Immature natural killer cell (primary cell): Measurements from ENCODE around the gene MUC4. TPM values are rescaled to one million over a fixed set of nuclear protein-coding genes. Genes with fewer than 3 reads are reported as not detected.
A peak's percentile ranks its signal among the peaks of the same experiment; 100 is the strongest.

Experiments used
- DNase-seq, 3 donors: peaks; one replicate each; pipeline ENCODE4 v3.0.0; 2022; ENCODE audit warnings: mixed read lengths in 1 of 3
- H3K27ac Mint-ChIP-seq, 6 donors: one replicate each; pipeline ENCODE4 v1.8.0; 2020; ENCODE audit warnings: mixed read lengths in 6 of 6, mild to moderate bottlenecking in 5 of 6, inconsistent platforms in 4 of 6, moderate library complexity in 3 of 6
- H3K27me3 Mint-ChIP-seq, 3 donors: one replicate each; pipeline ENCODE4 v1.8.0; 2020 to 2021; ENCODE audit warnings: low read depth in 3 of 3, mild to moderate bottlenecking in 3 of 3, mixed read lengths in 3 of 3, moderate library complexity in 3 of 3, inconsistent platforms in 1 of 3
- H3K36me3 Mint-ChIP-seq, 3 donors: one replicate each; pipeline ENCODE4 v1.8.0; 2020; ENCODE audit warnings: mixed read lengths in 3 of 3, inconsistent platforms in 2 of 3, mild to moderate bottlenecking in 2 of 3
- H3K4me1 Mint-ChIP-seq, 2 donors: one replicate each; pipeline ENCODE4 v1.8.0; 2020; ENCODE audit warnings: inconsistent platforms in 2 of 2, mild to moderate bottlenecking in 2 of 2, mixed read lengths in 2 of 2, moderate library complexity in 1 of 2
- H3K4me3 Mint-ChIP-seq, 5 donors: one replicate each; pipeline ENCODE4 v1.8.0; 2020; ENCODE audit warnings: mild to moderate bottlenecking in 5 of 5, mixed read lengths in 5 of 5, inconsistent platforms in 3 of 5, moderate library complexity in 3 of 5
- H3K9me3 Mint-ChIP-seq, 6 donors: one replicate each; pipeline ENCODE4 v1.8.0; 2020; ENCODE audit warnings: mild to moderate bottlenecking in 6 of 6, mixed read lengths in 6 of 6, inconsistent platforms in 4 of 6, moderate library complexity in 3 of 6
- polyA plus RNA-seq, 3 donors: library from polyadenylated mRNA; unstranded; fragments of 300-500 nt; fragmentation: Illumina TruSeq; gene quantifications; one replicate each; pipeline ENCODE4 v1.2.3, GENCODE V29; 2021

The MUC4 gene
- polyA plus RNA-seq, 3 donors from 2014 or later = 0.06 TPM; not detected in 2

GRCh38 chr3:195698325-195698646 lies 113.4 kb downstream of the MUC4 start:
- Mint-ChIP-seq H3K27me3 (peaks cover 0 to 1% (median 0%) of the 10 kb centered on the region in 3 donors), H3K36me3 (peaks cover 13 to 31% (median 20%) of the 10 kb centered on the region in 3 donors), H3K9me3 (no peaks in the 10 kb centered on the region), H3K4me1 (no peaks in the 10 kb centered on the region), H3K27ac (peak overlapping the region in 1 of 6 donors; percentile 2), H3K4me3 (no peak overlapping the region)
- DNase-seq = no peak

GRCh38 chr3:195697582-195698324 lies 114.0 kb downstream of the MUC4 start:
- DNase-seq = no peak
- Mint-ChIP-seq H3K36me3 (peaks cover 16 to 35% (median 24%) of the 10 kb centered on the region in 3 donors), H3K4me3 (no peak overlapping the region), H3K27me3 (peaks cover 0 to 1% (median 0%) of the 10 kb centered on the region in 3 donors), H3K9me3 (no peaks in the 10 kb centered on the region), H3K27ac (peak overlapping the region in 3 of 6 donors; percentile 2 to 9 (median 5)), H3K4me1 (peaks cover 0 to 2% of the 10 kb centered on the region in 2 donors)

Other genes with a start within 250 kb of the MUC4 start
- not detected for gene APOD, start 228.0 kb downstream of the MUC4 start, polyA plus RNA-seq
- gene MUC20, start 91.0 kb downstream of the MUC4 start, polyA plus RNA-seq = 1 to 10 TPM in 1 of 3 donors, not detected in 2; 1.2 TPM
- gene TNK2, start 96.6 kb upstream of the MUC4 start, polyA plus RNA-seq = 1 to 10 TPM; 1.4 to 4.9 (median 1.6) TPM